ENCODE measurements around the gene RTL1.
A peak's percentile ranks its signal among the peaks of the same experiment; 100 is the strongest.

The RTL1 gene

DNA sequence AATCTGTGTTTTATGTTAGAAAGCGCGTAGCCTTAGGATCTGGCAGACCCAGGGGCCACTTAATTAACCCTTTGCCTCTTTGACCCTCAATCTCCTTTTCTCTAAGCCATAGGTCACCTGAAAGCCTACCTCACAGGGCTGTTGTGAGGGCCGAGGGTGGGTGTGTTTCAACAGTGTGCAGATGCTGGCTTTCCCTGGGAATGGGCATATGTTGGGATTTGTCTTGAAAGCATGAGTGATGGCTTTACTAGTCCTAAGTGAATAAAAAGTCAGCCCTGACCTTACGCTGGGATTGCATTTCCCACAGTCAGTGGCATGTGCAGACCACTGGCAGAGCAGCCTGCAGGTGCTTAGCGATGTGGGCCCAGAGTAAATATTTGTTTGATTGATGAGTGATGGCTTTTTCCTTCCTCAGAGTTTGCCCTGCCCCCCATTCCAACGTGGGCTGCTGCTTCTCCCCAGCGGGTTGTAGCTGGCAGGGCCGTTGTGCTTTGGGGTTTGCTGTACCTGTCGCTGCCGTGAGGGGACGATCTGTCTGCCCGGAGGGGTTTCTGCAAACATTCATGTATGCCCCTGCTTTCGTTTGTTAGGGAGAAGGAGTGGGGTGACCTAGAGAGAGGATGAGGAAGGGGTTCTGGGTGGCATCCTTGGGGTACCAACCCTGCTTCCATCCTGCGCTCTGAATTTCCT is 46.1 kb downstream of the RTL1 start:
- Histone ChIP-seq H3K36me3 (ENCODE audit: insufficient read depth, low read length) (no peaks in the 10 kb centered on the region), H2AFZ (ENCODE audit: low read length, unreplicated experiment) (no peak overlapping the region), H3K4me3 (ENCODE audit: low read depth, low read length) (no peak overlapping the region), H3K4me1 (ENCODE audit: control insufficient read depth, insufficient read depth, low read length, unreplicated experiment) (peaks cover 4% of the 10 kb centered on the region), H3K79me2 (ENCODE audit: control insufficient read depth, insufficient read depth, low read length, unreplicated experiment) (peaks cover 39% of the 10 kb centered on the region), H3K27me3 (ENCODE audit: insufficient read depth, low read length) (no peaks in the 10 kb centered on the region), H3K27ac (ENCODE audit: low read depth, low read length) (no peak overlapping the region)

- Histone ChIP-seq H3K79me2 (ENCODE audit: control insufficient read depth, insufficient read depth, low read length, unreplicated experiment) (peaks cover 49% of the 10 kb centered on the region), H3K36me3 (ENCODE audit: insufficient read depth, low read length) (no peaks in the 10 kb centered on the region), H3K4me3 (ENCODE audit: low read depth, low read length) (no peak overlapping the region)
Measured at GRCh38 chr14:100856056-100856950, 47.2 kb downstream of the RTL1 start.

DNA sequence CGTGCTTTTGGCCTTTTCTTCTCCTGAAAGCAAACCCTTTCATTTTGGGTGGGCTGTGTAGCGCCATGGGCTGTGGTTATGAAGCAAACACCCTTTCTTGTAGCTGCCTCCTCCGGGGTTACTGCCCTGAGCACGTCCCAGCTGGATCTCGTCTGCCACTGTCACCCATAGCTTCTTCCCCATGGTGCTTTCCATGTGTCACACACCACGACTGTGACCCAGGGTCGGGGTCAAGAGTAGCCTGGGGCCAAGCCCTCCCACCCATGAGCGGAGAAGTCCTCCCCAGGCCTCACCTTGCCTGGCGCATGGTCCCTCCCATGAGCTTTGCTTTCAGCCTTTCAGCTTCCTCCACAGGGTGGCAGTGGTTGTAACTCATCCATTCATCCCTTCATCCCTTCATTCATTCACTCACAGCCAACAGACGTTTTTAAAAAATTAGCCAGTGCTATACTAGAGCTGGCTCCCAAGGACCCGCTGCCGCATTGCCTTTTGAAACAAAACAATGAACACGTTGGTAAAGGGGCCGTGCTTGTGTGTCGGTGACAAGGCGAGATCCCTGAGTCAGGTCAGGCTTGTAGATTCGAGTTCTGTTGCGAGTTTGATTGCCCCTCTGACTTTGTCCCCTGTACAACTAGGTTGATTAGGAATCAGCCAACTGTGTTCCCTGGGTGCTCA is 48.1 kb downstream of the RTL1 start:
- no peak overlapping the region for H2AFZ ChIP-seq (ENCODE audit: low read length, unreplicated experiment)
- H3K27me3 ChIP-seq (ENCODE audit: insufficient read depth, low read length): no peaks in the 10 kb centered on the region
- no peak overlapping the region for H3K4me3 ChIP-seq (ENCODE audit: low read depth, low read length)
- H3K4me1 ChIP-seq (ENCODE audit: control insufficient read depth, insufficient read depth, low read length, unreplicated experiment): no peaks in the 10 kb centered on the region
- H3K79me2 ChIP-seq (ENCODE audit: control insufficient read depth, insufficient read depth, low read length, unreplicated experiment): peaks cover 51% of the 10 kb centered on the region
- no peak overlapping the region for H3K27ac ChIP-seq (ENCODE audit: low read depth, low read length)
- H3K36me3 ChIP-seq (ENCODE audit: insufficient read depth, low read length): no peaks in the 10 kb centered on the region; the same call in 1 of the 2 replicates

More at GRCh38 chr14:100856056-100856950, 47.2 kb downstream of the RTL1 start:
- no peak overlapping the region for H2AFZ ChIP-seq (ENCODE audit: low read length, unreplicated experiment)
- no peaks in the 10 kb centered on the region for H3K4me1 ChIP-seq (ENCODE audit: control insufficient read depth, insufficient read depth, low read length, unreplicated experiment)
- H3K27me3 ChIP-seq (ENCODE audit: insufficient read depth, low read length): no peaks in the 10 kb centered on the region
- no peak overlapping the region for H3K27ac ChIP-seq (ENCODE audit: low read depth, low read length)

DNA sequence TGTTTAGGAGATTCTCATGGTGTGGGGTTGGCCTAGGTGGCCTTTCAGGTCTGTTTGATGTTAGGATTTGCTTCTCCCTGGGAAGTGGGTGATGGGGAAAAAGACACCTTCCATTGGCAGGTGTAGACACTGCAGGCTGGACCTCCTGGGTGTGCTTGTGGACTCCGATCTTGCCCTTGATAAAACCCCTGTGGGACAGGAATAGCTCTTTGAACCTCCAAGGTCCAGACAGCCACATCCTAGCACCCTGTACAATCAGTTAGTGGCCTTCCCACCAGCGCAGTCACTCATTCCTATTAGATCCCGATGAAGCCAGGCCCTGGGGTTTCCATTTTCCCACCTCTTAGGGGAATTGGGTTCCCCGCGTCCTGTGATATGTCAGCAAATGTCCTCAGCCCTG is 49.1 kb downstream of the RTL1 start:
- H3K27me3 ChIP-seq (ENCODE audit: insufficient read depth, low read length): no peaks in the 10 kb centered on the region
- peaks cover 52% of the 10 kb centered on the region for H3K79me2 ChIP-seq (ENCODE audit: control insufficient read depth, insufficient read depth, low read length, unreplicated experiment)
- H3K27ac ChIP-seq (ENCODE audit: low read depth, low read length): no peak overlapping the region
- no peaks in the 10 kb centered on the region for H3K4me1 ChIP-seq (ENCODE audit: control insufficient read depth, insufficient read depth, low read length, unreplicated experiment)
- H3K36me3 ChIP-seq (ENCODE audit: insufficient read depth, low read length): no peaks in the 10 kb centered on the region; the same call in 1 of the 2 replicates
- H2AFZ ChIP-seq (ENCODE audit: low read length, unreplicated experiment): no peak overlapping the region
- H3K4me3 ChIP-seq (ENCODE audit: low read depth, low read length): no peak overlapping the region

GRCh38 chr14:100851946-100852620 is 51.4 kb downstream of the RTL1 start:
- H3K27me3 ChIP-seq (ENCODE audit: insufficient read depth, low read length): no peaks in the 10 kb centered on the region
- H3K79me2 ChIP-seq (ENCODE audit: control insufficient read depth, insufficient read depth, low read length, unreplicated experiment): peaks cover 50% of the 10 kb centered on the region
- H3K36me3 ChIP-seq (ENCODE audit: insufficient read depth, low read length): no peaks in the 10 kb centered on the region; the same call in 1 of the 2 replicates
- no peak overlapping the region for H3K4me3 ChIP-seq (ENCODE audit: low read depth, low read length)
- H3K27ac ChIP-seq (ENCODE audit: low read depth, low read length): no peak overlapping the region
- no peak overlapping the region for H2AFZ ChIP-seq (ENCODE audit: low read length, unreplicated experiment)
- peaks cover 9% of the 10 kb centered on the region for H3K4me1 ChIP-seq (ENCODE audit: control insufficient read depth, insufficient read depth, low read length, unreplicated experiment)

GRCh38 chr14:100851586-100851916 is 52.0 kb downstream of the RTL1 start:
- no peak overlapping the region for H2AFZ ChIP-seq (ENCODE audit: low read length, unreplicated experiment)
- peaks cover 12% of the 10 kb centered on the region for H3K4me1 ChIP-seq (ENCODE audit: control insufficient read depth, insufficient read depth, low read length, unreplicated experiment)
- H3K36me3 ChIP-seq (ENCODE audit: insufficient read depth, low read length): peaks cover 3% of the 10 kb centered on the region
- H3K4me3 ChIP-seq (ENCODE audit: low read depth, low read length): no peak overlapping the region
- H3K27ac ChIP-seq (ENCODE audit: low read depth, low read length): no peak overlapping the region
- H3K27me3 ChIP-seq (ENCODE audit: insufficient read depth, low read length): no peaks in the 10 kb centered on the region
- H3K79me2 ChIP-seq (ENCODE audit: control insufficient read depth, insufficient read depth, low read length, unreplicated experiment): peaks cover 53% of the 10 kb centered on the region

DNA sequence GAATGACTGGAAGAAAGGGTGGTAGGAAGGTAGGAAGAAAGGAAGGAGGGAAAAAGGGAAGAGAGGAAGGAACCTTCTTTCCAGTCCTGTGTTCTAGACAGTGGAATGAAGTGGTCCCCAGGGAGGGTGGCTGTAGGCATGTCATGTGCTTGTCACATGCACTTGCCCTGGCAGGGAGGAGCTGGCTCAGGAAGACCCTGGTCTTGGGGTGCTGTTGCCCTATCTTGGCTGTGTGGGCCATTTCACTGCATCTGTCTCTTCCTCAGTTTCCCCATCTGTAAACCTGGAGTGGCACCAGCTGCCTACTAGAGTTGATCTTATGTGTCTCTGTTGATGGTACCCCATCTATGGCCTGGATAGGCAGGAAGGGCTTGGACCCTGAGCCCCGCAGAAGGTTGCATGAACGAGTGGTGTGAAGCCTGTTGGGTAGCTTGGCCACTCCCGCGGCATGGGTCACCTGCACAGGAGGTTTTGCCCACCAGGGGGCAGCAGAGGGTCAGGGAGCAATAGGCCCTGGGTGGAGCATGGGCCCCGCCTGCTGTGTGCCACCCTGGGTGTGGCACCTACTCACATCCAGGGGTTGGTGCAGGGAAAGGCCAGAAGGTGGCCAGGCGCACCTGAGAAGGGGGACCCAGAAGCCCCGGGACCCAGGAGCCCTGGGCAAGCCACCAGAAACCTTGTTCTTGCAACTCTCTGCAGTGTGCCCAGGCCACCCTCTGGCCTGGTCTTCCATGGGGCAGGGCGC is 52.5 kb downstream of the RTL1 start:
- H3K36me3 ChIP-seq (ENCODE audit: insufficient read depth, low read length): peaks cover 5% of the 10 kb centered on the region
- no peak overlapping the region for H3K4me3 ChIP-seq (ENCODE audit: low read depth, low read length)
- no peak overlapping the region for H2AFZ ChIP-seq (ENCODE audit: low read length, unreplicated experiment)
- H3K27me3 ChIP-seq (ENCODE audit: insufficient read depth, low read length): no peaks in the 10 kb centered on the region
- H3K27ac ChIP-seq (ENCODE audit: low read depth, low read length): no peak overlapping the region
- peaks cover 13% of the 10 kb centered on the region for H3K4me1 ChIP-seq (ENCODE audit: control insufficient read depth, insufficient read depth, low read length, unreplicated experiment)
- H3K79me2 ChIP-seq (ENCODE audit: control insufficient read depth, insufficient read depth, low read length, unreplicated experiment): peaks cover 48% of the 10 kb centered on the region

- H3K4me3 ChIP-seq (ENCODE audit: low read depth, low read length): peak overlapping the region; percentile 50
- peaks cover 8% of the 10 kb centered on the region for H3K36me3 ChIP-seq (ENCODE audit: insufficient read depth, low read length)
- H3K27ac ChIP-seq (ENCODE audit: low read depth, low read length): 0 out of 2 replicates have a peak overlapping the region, but pooled peaks have one; percentile 3
Measured at GRCh38 chr14:100849115-100849781, 54.3 kb downstream of the RTL1 start.

DNA sequence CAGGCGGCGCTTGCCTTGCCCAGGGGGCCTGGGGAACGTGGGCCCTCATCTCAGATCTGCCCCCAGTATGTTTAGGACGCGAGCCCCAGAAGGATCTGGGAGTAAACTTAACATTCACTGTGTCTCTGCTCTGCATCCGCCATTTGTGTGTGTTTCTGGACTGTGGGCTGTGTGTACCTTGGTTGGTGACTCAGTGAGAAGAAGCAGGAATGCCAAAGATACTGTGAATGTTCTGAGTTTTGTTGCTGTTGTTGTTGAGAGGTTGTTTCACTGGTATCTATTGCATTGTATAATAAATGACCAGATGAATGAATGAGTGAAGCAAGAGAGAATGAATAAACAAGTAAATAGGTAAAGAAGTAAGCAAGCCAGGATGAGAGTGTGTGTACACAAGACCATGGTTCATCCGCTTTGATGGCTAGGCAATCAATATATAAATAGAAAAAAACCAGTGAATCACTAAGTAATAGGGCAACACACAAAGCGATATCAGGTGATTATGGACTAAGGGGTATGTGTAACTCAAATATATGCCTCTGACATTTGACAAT is 57.1 kb downstream of the RTL1 start:
- Histone ChIP-seq H3K27ac (ENCODE audit: low read depth, low read length) (peak overlapping the region; percentile 36), H3K36me3 (ENCODE audit: insufficient read depth, low read length) (peaks cover 8% of the 10 kb centered on the region), H3K4me1 (ENCODE audit: control insufficient read depth, insufficient read depth, low read length, unreplicated experiment) (peaks cover 29% of the 10 kb centered on the region), H3K4me3 (ENCODE audit: low read depth, low read length) (no peak overlapping the region), H3K27me3 (ENCODE audit: insufficient read depth, low read length) (no peaks in the 10 kb centered on the region), H3K79me2 (ENCODE audit: control insufficient read depth, insufficient read depth, low read length, unreplicated experiment) (peaks cover 46% of the 10 kb centered on the region), H2AFZ (ENCODE audit: low read length, unreplicated experiment) (no peak overlapping the region)

More at GRCh38 chr14:100849115-100849781, 54.3 kb downstream of the RTL1 start:
- Histone ChIP-seq H3K27me3 (ENCODE audit: insufficient read depth, low read length) (no peaks in the 10 kb centered on the region), H3K79me2 (ENCODE audit: control insufficient read depth, insufficient read depth, low read length, unreplicated experiment) (peaks cover 48% of the 10 kb centered on the region), H2AFZ (ENCODE audit: low read length, unreplicated experiment) (no peak overlapping the region), H3K4me1 (ENCODE audit: control insufficient read depth, insufficient read depth, low read length, unreplicated experiment) (peaks cover 13% of the 10 kb centered on the region)
